ENCODE measurements around the gene TBC1D13.
"Not testable (repeated sequence)": the region's sequence is repeated elsewhere in the genome, so short reads cannot be mapped to it uniquely, and the experiment has no call there.

Gene TBC1D13

GRCh38 chr9:128838338-128838737, 51.3 kb downstream of the TBC1D13 start:
- no peak overlapping the region for H3K4me3 ChIP-seq (ENCODE audit: low read length)
- no peak for TF ChIP-seq CTCF (conservative IDR thresholded peaks at IDR 0.05; ENCODE audit: low read length)
- DNase-seq (ENCODE audit: low read depth): no peak

GRCh38 chr9:128840524-128840923, 53.5 kb downstream of the TBC1D13 start:
- no peak for TF ChIP-seq CTCF (conservative IDR thresholded peaks at IDR 0.05; ENCODE audit: low read length)
- H3K4me3 ChIP-seq (ENCODE audit: low read length): no peak overlapping the region
- DNase-seq (ENCODE audit: low read depth): no peak

- DNase-seq (ENCODE audit: low read depth): no peak
- TF ChIP-seq CTCF (conservative IDR thresholded peaks at IDR 0.05; ENCODE audit: low read length): no peak
- no peak overlapping the region for H3K4me3 ChIP-seq (ENCODE audit: low read length)
Measured at GRCh38 chr9:128841694-128842492, 54.8 kb downstream of the TBC1D13 start.

- not testable (repeated sequence) for H3K4me3 ChIP-seq (ENCODE audit: low read length); DNase-seq (ENCODE audit: low read depth)
Measured at GRCh38 chr9:128843171-128843570, 56.1 kb downstream of the TBC1D13 start.

- no peak for TF ChIP-seq CTCF (conservative IDR thresholded peaks at IDR 0.05; ENCODE audit: low read length)
- H3K4me3 ChIP-seq (ENCODE audit: low read length): no peak overlapping the region
- no peak for DNase-seq (ENCODE audit: low read depth)
Measured at GRCh38 chr9:128845186-128845931, 58.3 kb downstream of the TBC1D13 start.

- no peak for DNase-seq (ENCODE audit: low read depth)
- no peak overlapping the region for H3K4me3 ChIP-seq (ENCODE audit: low read length)
- TF ChIP-seq CTCF (conservative IDR thresholded peaks at IDR 0.05; ENCODE audit: low read length): no peak
Measured at GRCh38 chr9:128846680-128847030, 59.6 kb downstream of the TBC1D13 start.

GRCh38 chr9:128847803-128848202, 60.8 kb downstream of the TBC1D13 start:
- no peak for TF ChIP-seq CTCF (conservative IDR thresholded peaks at IDR 0.05; ENCODE audit: low read length)

GRCh38 chr9:128851024-128851423, 64.0 kb downstream of the TBC1D13 start:
- not testable (repeated sequence) for H3K4me3 ChIP-seq (ENCODE audit: low read length)

More at GRCh38 chr9:128847803-128848202, 60.8 kb downstream of the TBC1D13 start:
- DNase-seq (ENCODE audit: low read depth): no peak
- H3K4me3 ChIP-seq (ENCODE audit: low read length): no peak overlapping the region

More at GRCh38 chr9:128851024-128851423, 64.0 kb downstream of the TBC1D13 start:
- not testable (repeated sequence) for DNase-seq (ENCODE audit: low read depth)

Measured in AG10803 (cell line).